Cardiac fibroblast (primary cell): ENCODE data around the gene ARHGAP26.

Source experiments
- DNase-seq, 2 donors: peaks; one replicate each; pipeline versions ENCODE4 v3.0.0 to v3.0.0-alpha.2; 2010; ENCODE audit warnings: low read depth in 2 of 2
- H3K4me3 ChIP-seq, 2 donors: replicated peaks in 1 of 2; 1 replicate in 1 of 2; 2 replicates in 1 of 2; pipeline ENCODE4 v1.5.1; 2011; ENCODE audit warnings: low read depth in 2 of 2, low read length in 2 of 2, mild to moderate bottlenecking in 2 of 2, moderate library complexity in 1 of 2
- TF ChIP-seq, protein P1 (sequence below): IDR thresholded peaks from one replicate; pipeline ENCODE4 v1.5.1; 2011; ENCODE audit warnings: low read depth, mild to moderate bottlenecking, low read length, inconsistent platforms

The ARHGAP26 gene

DNA sequence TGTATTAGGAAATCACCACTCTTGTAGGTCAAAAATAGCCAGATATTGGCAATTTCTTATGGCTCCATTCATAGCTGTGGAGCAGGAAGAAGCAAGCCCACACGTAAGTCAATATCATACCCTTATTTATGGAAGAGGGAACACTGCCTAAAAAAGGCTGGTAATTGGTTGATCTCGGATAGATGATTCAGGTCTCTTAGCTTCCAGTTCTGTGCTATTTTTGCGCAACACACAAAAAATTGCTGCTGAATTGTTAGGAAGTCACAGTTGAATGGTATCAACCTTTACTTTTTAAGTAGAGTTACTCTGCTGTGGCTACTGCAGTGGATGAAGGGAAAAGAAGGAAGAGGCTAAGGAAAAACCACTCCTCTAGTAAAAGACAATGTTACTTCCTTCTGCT lies 168.8 kb downstream of the ARHGAP26 start:
- no peak overlapping the region for H3K4me3 ChIP-seq
- TF ChIP-seq, protein P1, sequence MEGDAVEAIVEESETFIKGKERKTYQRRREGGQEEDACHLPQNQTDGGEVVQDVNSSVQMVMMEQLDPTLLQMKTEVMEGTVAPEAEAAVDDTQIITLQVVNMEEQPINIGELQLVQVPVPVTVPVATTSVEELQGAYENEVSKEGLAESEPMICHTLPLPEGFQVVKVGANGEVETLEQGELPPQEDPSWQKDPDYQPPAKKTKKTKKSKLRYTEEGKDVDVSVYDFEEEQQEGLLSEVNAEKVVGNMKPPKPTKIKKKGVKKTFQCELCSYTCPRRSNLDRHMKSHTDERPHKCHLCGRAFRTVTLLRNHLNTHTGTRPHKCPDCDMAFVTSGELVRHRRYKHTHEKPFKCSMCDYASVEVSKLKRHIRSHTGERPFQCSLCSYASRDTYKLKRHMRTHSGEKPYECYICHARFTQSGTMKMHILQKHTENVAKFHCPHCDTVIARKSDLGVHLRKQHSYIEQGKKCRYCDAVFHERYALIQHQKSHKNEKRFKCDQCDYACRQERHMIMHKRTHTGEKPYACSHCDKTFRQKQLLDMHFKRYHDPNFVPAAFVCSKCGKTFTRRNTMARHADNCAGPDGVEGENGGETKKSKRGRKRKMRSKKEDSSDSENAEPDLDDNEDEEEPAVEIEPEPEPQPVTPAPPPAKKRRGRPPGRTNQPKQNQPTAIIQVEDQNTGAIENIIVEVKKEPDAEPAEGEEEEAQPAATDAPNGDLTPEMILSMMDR: no peak
- peak in 1 of 2 donors; percentile 34 for DNase-seq

DNA sequence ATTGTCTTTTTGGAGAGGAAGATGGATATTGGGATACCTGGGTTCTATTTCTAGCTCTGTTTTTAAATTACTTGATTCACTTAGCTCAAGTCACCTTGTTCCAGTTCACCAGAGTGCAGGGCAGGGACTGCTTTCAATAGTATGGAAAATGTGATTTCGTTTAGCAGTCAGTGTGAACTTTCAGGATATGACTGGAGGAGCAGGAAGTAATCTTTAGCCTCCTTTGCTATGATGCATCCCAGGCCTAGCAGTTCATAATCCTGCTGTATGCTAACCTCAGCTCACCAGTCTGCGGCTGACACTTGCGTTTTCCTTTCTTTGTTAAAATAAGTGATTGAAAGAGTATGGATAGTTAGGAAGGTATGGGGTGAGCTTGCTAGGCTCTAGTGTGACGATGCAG lies 169.7 kb downstream of the ARHGAP26 start:
- H3K4me3 ChIP-seq: no peak overlapping the region
- TF ChIP-seq, protein P1: no peak
- no peak for DNase-seq

DNA sequence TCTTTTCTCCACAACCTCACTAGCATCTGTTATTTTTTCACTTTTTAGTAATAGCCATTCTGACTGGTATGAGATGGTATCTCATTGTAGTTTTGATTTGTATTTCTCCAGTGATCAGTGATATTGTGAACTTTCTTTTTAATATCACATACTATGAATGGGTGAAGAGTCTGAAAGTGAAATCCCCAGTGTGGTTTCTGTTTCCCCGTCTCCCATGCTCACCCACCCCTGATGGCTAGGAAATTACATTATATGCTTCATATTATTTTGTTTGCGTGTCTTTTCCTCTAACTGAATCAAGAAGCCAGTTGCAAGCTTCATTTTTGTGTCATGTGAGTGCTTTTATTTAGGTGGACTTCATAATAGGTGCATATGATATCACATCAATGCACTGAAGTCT lies 171.1 kb downstream of the ARHGAP26 start:
- H3K4me3 ChIP-seq: no peak overlapping the region
- no peak for DNase-seq
- TF ChIP-seq, protein P1: no peak

DNA sequence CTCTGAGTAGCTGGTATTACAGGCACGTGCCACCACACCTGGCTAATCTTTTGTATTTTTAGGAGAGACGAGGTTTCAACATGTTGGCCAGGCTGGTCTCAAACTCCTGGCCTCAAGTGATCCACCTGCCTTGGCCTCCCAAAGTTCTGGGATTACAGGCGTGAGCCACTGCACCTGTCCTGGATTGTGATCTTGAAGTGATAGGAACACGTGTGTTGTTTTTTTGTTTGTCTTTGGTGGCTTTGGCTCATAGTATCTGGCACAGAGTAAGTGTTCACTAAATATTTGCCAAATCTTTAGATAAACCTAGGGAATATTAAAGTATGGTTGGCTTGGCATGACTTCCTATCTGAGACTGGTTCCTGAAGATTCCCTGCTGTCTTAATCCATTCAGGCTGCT lies 172.7 kb downstream of the ARHGAP26 start:
- TF ChIP-seq, protein P1: no peak
- no peak overlapping the region for H3K4me3 ChIP-seq
- DNase-seq: no peak

DNA sequence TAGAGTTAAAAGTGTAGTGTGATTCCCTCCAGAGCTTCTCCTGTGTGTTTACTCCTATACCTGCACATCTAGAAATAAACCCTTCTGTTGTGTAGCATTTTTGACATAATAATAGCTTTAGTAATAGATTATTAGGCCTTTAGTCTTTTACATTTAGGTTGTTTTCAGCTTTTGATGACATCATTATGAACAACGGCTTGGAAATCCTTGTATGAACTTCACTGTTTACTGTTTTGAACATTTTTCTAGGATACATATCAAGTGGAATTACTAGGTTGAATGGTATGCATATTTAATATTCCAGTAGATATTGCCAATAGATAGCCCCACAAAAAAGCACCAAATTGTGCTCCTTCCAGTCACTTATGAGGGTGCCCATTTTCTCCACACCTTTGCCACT lies 174.0 kb downstream of the ARHGAP26 start:
- peak in 1 of 2 donors; percentile 48 for DNase-seq
- H3K4me3 ChIP-seq: no peak overlapping the region
- TF ChIP-seq, protein P1: no peak

DNA sequence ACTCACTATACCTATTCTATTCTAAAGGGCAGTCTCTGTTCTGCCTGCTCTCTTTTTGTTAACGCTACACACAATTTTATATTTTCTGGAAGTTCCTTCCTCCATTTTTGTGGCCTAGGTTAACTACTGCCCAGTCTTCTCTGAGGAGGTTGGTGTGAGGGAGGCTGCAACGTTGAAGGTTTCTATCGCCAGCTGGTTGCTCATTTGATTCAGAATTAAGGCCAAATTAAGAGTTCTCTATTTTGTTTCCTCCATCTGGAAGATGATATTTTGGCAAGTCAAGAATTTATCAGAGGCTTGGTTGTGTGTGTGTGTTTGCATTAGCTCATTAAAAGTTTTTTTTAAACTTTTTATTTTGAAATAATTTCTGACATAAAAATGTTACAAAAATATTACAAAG lies 175.1 kb downstream of the ARHGAP26 start:
- no peak overlapping the region for H3K4me3 ChIP-seq
- no peak for DNase-seq
- TF ChIP-seq, protein P1: no peak

DNA sequence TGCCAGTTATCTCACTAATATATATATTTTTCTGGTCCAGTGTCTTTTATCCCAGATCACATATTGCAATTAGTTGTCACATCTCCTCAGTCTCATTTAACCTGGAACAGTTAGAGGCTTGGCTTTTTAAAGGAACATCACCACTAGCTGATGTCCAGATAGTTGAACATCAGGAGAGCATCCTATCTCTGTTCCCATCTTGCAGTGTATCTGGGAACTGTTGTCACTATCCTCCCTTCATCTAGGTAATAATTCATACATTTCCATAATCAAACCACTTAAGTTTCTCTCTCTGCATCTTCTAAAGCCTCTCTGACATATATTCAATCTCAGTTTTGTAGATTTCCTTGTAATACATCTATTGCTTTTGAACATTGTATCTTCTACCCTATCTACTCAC lies 175.7 kb downstream of the ARHGAP26 start:
- no peak for DNase-seq
- no peak overlapping the region for H3K4me3 ChIP-seq
- TF ChIP-seq, protein P1: no peak
